Head of caudate nucleus (tissue), 42 donors: Measurements from ENCODE around the gene EFHD1.

Source experiments
- DNase-seq, 42 donors: peaks; one replicate each; pipeline versions ENCODE4 v3.0.0 to v3.0.0-alpha.2; 2020 to 2021; ENCODE audit warnings: mixed read lengths in 7 of 42
- intact Hi-C: fragments of 100-400 bp; cut with DNase I; formaldehyde crosslinking; loops from one replicate; pipeline ENCODE4 v1.15.0; 2022

EFHD1 gene

GRCh38 chr2:232633413-232634205, at the start of gene EFHD1:
TSS of gene EFHD1 (plus strand) at chr2:232633604. CDS start at chr2:232633705, 101 bp downstream.
- peak; percentile 64 to 95 (median 87) for DNase-seq
- intact Hi-C loops = loop anchor here (10.0 kb wide), 1 partner anchor 61 kb away; the partner anchor contains the start of gene GIGYF2

GRCh38 chr2:232584238-232584637, 49.2 kb upstream of the EFHD1 start:
- intact Hi-C loops = no loop called here
- peak in 17 of 42 donors; percentile 26 to 63 (median 44) for DNase-seq

GRCh38 chr2:232586943-232587505, 46.4 kb upstream of the EFHD1 start:
- intact Hi-C loops = no loop called here
- DNase-seq = no peak

- intact Hi-C loops = no loop called here
- no peak for DNase-seq
These were observed 45.9 kb upstream of the EFHD1 start for GRCh38 chr2:232587512-232587911.

GRCh38 chr2:232588031-232588430, 45.4 kb upstream of the EFHD1 start:
- intact Hi-C loops = no loop called here
- no peak for DNase-seq

DNA sequence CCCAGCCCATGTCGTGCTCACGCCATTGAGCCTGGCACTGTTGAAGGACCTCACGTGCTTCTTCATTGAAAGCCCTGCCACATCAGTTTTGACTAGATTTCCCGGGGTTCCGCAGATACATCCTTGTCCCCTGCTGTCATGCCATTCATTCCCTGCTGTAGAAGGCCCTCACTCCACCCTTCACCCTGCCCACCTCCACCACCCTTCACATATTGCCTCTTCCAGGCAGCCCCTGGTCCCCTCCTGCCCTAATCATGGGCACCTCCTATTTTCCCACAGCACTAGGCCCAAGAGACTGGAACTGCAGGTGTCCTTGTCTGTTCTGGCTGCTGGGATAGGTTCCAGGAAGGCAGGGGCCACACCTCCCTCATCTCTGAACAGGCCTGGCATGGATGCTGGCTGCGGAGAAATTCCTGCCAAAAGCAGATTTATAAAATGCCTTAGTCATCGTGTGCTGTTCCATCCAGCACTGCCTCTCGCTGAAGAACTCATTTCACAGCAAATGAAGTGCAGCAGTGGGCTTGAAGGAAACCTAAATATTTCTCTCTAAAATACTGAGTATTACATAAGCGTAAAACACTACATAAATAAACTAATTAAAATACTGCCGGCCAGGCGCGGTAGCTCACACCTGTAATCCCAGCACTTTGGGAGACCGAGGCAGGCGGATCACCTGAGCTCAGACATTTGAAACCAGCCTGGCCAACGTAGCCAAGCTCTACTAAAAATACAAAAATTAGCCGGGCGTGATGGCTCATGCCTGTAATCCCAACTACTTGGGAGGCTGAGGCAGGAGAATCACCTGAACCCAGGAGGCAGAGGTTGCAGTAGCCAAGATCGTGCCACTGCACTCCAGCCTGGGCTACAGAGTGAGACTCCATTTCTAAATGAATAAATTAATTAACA, 44.5 kb upstream of the EFHD1 start:
- intact Hi-C loops = no loop called here
- peak in 14 of 42 donors; percentile 16 to 61 (median 33) for DNase-seq

DNA sequence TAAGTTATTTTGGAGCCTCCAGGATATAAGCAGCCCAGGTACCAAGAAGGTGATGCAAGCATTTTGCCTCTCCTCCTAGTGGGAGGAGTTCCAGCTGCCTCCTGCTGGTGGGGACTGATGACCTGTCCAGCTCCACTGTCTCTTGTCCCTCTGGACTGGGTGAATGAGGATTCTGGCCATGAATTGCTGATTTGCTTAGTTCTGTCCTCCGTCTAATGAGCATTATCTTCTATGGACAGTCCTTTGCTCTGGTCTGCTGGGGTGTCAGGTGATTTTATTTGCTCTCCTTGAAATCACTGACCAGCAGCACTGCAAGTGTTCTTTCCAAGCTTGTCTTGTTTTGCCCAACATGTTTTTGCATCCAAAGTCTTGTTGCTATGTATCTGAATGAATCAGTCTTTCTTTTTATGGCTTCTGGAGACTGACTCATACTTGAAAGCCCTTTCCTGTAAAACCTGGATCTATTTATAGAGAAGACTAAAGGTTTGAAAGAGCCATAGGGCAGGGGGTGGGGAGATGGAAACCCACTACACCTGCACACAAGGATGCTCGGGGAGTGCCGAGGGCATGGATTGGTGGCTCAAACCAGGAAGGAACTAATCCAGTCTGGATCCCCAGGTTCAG, 40.5 kb upstream of the EFHD1 start:
- DNase-seq = peak in 4 of 42 donors; percentile 23 to 49 (median 29)
- intact Hi-C loops = no loop called here

DNA sequence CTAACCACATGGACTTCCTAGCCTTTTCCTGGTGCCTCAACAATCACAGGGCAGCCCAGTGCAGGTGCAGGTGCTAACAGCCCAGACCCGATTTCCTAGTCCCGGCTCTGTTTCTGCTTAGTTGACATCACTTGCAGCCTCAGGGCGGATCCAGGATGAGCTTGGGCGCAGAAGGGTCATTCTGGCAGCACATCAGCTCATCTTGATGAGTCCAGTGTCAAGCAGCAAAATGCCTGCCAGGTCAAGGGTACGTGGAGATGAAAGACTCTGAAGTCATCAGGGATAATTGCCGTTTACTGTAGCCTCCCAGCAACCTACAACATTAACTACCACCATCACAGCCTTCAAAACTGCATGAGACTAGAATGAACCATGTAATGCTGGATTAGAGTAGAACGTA, 39.4 kb upstream of the EFHD1 start:
- DNase-seq = no peak
- intact Hi-C loops = no loop called here

GRCh38 chr2:232597362-232598079, 35.9 kb upstream of the EFHD1 start:
- no peak for DNase-seq
- intact Hi-C loops = no loop called here

- no peak for DNase-seq
- intact Hi-C loops = no loop called here
These were observed 35.1 kb upstream of the EFHD1 start for GRCh38 chr2:232598293-232598692.

GRCh38 chr2:232600053-232600773, 33.2 kb upstream of the EFHD1 start:
- intact Hi-C loops = loop anchor here (10.0 kb wide), 2 partner anchors 65 to 455 kb away; no protein-coding TSS in a partner anchor

DNA sequence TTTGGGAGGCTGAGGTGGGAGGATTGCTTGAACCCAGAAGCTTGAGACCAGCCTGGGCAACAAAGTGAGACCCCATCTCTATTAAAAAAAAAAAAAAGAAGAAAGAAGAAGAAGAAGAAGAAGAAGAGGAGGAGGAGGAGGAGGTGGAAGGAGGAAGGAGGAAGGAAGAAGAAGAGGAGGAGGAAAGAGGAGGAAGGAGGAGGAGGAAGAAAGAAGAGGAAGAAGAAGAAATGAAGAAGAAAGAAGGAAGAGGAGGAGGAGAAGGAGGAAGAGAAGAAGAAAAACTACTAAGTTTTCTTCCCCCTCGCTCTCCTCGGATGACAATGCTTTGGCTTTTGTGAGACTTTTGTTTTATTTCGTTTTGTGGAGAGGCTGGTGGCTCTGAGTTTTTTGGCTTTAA, 30.1 kb upstream of the EFHD1 start:
- DNase-seq = no peak
- intact Hi-C loops = loop anchor here (10.0 kb wide), 2 partner anchors 62 to 452 kb away; no protein-coding TSS in a partner anchor

More at GRCh38 chr2:232600053-232600773, 33.2 kb upstream of the EFHD1 start:
- DNase-seq = no peak

GRCh38 chr2:232604535-232604934, 28.9 kb upstream of the EFHD1 start:
- no peak for DNase-seq
- intact Hi-C loops = loop anchor here (10.0 kb wide), 2 partner anchors 60 to 450 kb away; no protein-coding TSS in a partner anchor

DNA sequence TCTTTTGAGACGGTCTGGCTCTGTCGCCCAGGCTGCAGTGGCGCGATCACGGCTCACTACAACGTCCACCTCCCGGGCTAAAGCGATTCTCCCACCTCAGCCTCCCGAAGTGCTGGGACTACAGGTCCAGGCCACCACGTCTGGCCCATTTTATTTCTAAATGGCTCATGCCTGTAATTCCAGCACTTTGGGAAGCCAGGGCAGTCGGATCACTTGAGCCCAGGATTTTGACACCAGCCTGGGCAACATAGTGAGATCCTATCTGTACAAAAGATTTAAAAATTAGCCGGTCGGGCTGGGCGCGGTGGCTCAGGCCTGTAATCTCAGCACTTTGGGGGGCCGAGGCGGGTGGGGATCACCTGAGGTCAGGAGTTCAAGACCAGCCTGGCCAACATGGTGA, 26.4 kb upstream of the EFHD1 start:
- intact Hi-C loops = loop anchor here (2.0 to 10.0 kb wide), 4 partner anchors 58 to 645 kb away; partner anchors contain the start of genes ATG16L1 and GIGYF2
- no peak for DNase-seq

DNA sequence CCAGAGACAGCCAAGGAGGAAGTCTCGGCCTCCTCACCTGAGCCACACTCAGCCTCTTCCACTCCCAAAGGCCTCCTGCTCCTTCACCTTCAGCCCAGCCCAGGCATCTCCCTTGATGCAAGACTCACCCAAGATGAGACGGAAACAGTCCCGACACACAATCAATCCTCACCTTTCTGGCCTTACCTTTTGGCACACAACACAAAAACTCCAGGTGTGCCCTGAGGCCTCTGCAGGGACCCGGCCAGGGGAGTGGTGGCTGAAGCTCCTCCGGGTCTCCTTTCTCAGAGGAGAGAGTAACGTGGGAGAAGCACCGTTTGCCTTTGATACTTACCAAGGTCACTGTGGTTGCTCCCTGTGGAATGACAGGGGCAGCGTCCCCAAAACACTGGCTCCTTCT, 23.8 kb upstream of the EFHD1 start:
- intact Hi-C loops = loop anchor here (5.0 to 10.0 kb wide), 3 partner anchors 55 to 643 kb away; partner anchors contain the start of gene ATG16L1
- no peak for DNase-seq

- intact Hi-C loops = no loop called here
- DNase-seq = no peak
These were observed 23.3 kb upstream of the EFHD1 start for GRCh38 chr2:232610081-232610480.

DNA sequence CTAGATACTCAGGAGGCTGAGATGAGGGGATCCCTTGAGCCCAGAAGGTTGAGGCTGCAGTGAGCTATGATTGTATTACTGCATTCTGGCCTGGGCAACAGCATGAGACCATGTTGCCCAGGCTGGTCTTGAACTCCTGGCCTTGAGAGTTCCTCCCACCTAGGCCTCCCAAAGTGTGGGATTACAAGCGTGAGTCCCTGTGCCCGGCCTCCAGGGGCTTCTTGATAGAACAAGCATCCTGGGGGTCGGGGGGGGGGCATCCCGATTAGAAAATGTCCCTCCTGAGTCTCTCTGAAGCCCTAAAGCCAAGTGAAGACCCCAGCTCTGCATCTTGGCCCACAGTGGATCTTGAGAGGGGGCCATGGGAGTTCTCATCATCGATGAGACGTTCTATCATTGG, 22.3 kb upstream of the EFHD1 start:
- intact Hi-C loops = no loop called here
- no peak for DNase-seq
